ENCODE results near the gene VIPR2.
A peak's percentile ranks its signal among the peaks of the same experiment; 100 is the strongest.

Gene VIPR2

DNA sequence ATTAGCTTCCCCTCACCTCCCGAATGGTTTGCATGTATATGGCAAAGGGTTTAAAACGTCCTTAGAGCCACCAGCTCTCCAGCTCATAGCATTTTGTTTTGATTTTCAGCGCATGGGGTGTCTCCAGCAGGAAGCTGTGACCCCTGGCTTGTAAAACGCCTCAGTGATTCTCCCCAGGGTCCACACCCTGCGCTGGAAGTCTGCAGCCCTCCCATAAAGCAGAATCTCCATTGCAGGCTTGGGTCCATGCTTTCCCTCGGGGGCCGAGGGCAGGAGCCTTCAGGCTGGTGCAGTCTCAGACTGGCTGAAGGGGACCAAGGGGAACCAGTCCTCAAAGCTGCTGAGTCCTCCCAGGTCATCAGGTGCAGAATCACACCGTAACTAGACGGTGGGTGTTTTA, 109.7 kb downstream of the VIPR2 start:
- Histone ChIP-seq H3K27ac (ENCODE audit: low read depth, low read length) (no peak overlapping the region), H3K4me1 (ENCODE audit: control insufficient read depth, insufficient read depth, low read length) (peaks cover 20% of the 10 kb centered on the region), H3K9ac (ENCODE audit: low read length) (no peak overlapping the region), H3K36me3 (ENCODE audit: control insufficient read depth, insufficient read depth, low read length) (no peaks in the 10 kb centered on the region), H3K9me3 (ENCODE audit: control insufficient read depth, insufficient read depth, low read depth, low read length) (no peaks in the 10 kb centered on the region), H3K4me3 (ENCODE audit: low read depth, low read length) (no peak overlapping the region), H3K27me3 (ENCODE audit: control insufficient read depth, insufficient read depth, low read length) (peaks cover 19% of the 10 kb centered on the region; the same call in 1 of the 2 replicates)

DNA sequence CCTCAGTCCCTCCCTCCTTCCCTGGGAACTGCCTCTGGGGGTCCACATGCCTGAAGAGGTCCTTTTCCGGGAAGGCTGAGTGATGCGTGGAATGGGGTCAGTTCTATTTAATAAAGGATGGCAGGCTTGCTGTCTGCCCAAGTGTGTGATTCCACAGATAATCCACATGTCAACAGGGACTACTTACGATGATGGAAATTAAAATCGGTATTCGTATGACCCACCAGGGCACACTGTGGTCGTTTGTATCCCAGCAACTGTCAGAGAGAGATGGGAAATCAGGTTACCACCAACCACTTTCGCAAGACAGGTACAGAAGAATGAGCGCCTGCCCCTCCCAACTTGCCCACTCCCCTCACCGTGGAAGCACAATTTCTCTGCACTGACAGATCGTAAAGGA, 110.3 kb downstream of the VIPR2 start:
- H3K4me1 ChIP-seq (ENCODE audit: control insufficient read depth, insufficient read depth, low read length): peaks cover 20% of the 10 kb centered on the region
- H3K9ac ChIP-seq (ENCODE audit: low read length): no peak overlapping the region
- H3K9me3 ChIP-seq (ENCODE audit: control insufficient read depth, insufficient read depth, low read depth, low read length): no peaks in the 10 kb centered on the region
- peaks cover 19% of the 10 kb centered on the region; the same call in 1 of the 2 replicates for H3K27me3 ChIP-seq (ENCODE audit: control insufficient read depth, insufficient read depth, low read length)
- H3K36me3 ChIP-seq (ENCODE audit: control insufficient read depth, insufficient read depth, low read length): no peaks in the 10 kb centered on the region
- no peak overlapping the region for H3K27ac ChIP-seq (ENCODE audit: low read depth, low read length)
- no peak overlapping the region for H3K4me3 ChIP-seq (ENCODE audit: low read depth, low read length)

DNA sequence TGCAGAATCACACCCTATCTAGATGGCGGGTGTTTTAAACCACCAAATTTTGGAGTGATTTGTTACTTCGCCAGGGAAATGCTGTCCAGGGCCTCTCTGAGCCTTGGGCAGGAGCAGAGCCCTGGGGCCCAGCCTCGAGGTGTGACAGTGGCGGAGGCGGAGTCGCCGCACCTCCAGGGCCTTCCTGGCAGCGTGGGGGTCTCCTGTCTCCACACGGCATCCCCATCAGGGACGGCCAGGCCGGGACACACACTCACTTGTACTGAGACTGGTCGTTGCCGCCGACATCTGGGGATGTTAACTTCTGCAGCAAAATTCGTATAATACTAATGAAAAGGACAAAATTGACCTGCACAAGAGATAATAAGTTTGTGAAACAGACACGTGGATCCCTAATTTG, 110.7 kb downstream of the VIPR2 start:
- Histone ChIP-seq H3K4me1 (ENCODE audit: control insufficient read depth, insufficient read depth, low read length) (peaks cover 20% of the 10 kb centered on the region), H3K9me3 (ENCODE audit: control insufficient read depth, insufficient read depth, low read depth, low read length) (no peaks in the 10 kb centered on the region), H3K9ac (ENCODE audit: low read length) (no peak overlapping the region), H3K4me3 (ENCODE audit: low read depth, low read length) (no peak overlapping the region), H3K27me3 (ENCODE audit: control insufficient read depth, insufficient read depth, low read length) (peaks cover 19% of the 10 kb centered on the region; the same call in 1 of the 2 replicates), H3K27ac (ENCODE audit: low read depth, low read length) (no peak overlapping the region), H3K36me3 (ENCODE audit: control insufficient read depth, insufficient read depth, low read length) (no peaks in the 10 kb centered on the region)

DNA sequence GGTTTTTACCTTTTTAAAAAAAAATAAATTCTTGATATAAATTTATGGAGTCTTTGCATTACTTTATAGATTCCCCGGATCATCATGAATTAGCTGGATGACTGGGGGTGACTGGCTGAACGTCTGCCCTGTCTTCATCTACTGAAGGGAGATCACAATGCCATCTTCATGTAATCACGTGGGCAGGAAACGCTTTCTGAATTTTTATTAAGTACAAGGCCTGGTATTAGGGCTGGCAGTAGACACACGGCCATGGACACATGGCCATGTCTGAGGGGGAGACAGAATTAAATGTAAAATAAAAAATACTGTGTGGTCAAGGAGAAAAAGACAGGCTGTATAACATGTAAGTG, 111.2 kb downstream of the VIPR2 start:
- Histone ChIP-seq H3K9me3 (ENCODE audit: control insufficient read depth, insufficient read depth, low read depth, low read length) (no peaks in the 10 kb centered on the region), H3K4me1 (ENCODE audit: control insufficient read depth, insufficient read depth, low read length) (peaks cover 20% of the 10 kb centered on the region), H3K9ac (ENCODE audit: low read length) (no peak overlapping the region), H3K27me3 (ENCODE audit: control insufficient read depth, insufficient read depth, low read length) (peaks cover 22% of the 10 kb centered on the region; the same call in 1 of the 2 replicates), H3K36me3 (ENCODE audit: control insufficient read depth, insufficient read depth, low read length) (no peaks in the 10 kb centered on the region), H3K4me3 (ENCODE audit: low read depth, low read length) (no peak overlapping the region), H3K27ac (ENCODE audit: low read depth, low read length) (no peak overlapping the region)

DNA sequence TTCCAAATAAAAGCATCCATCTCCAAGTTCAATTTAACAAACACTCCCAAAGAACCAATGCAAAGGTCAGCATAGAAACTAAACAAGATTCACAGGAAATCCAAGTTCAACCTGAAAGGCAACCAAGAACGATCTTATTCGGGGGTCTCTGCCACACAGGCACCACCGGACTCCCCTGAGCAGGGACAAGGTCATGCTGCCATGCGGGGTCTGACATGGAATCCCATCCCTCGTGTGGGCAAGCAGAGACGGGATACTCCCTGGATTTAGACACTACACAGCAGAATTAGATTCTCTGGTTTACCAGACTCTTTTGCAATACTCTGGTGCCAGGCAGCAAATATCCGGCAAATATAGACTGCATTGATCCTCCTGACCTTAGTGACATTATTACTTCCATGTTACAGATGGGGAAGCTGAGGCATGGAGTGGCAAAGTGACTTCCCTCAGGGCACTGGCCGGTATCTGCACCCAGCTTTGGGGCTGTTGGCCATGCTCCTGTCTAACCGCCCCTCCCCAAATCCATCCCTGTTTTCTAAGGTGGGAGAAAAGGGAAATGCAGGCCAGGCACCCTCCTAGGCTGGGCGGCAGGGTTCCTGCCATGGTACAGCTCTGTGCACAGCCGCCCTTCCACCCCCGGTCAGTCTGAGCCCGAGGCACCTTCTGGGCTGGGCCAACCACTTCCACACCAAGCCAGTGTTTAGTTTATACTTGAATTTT, 111.8 kb downstream of the VIPR2 start:
- Histone ChIP-seq H3K4me3 (ENCODE audit: low read depth, low read length) (no peak overlapping the region), H3K27me3 (ENCODE audit: control insufficient read depth, insufficient read depth, low read length) (peaks cover 27% of the 10 kb centered on the region; the same call in 1 of the 2 replicates), H3K4me1 (ENCODE audit: control insufficient read depth, insufficient read depth, low read length) (peaks cover 20% of the 10 kb centered on the region), H3K36me3 (ENCODE audit: control insufficient read depth, insufficient read depth, low read length) (no peaks in the 10 kb centered on the region), H3K27ac (ENCODE audit: low read depth, low read length) (no peak overlapping the region), H3K9ac (ENCODE audit: low read length) (no peak overlapping the region), H3K9me3 (ENCODE audit: control insufficient read depth, insufficient read depth, low read depth, low read length) (no peaks in the 10 kb centered on the region)

DNA sequence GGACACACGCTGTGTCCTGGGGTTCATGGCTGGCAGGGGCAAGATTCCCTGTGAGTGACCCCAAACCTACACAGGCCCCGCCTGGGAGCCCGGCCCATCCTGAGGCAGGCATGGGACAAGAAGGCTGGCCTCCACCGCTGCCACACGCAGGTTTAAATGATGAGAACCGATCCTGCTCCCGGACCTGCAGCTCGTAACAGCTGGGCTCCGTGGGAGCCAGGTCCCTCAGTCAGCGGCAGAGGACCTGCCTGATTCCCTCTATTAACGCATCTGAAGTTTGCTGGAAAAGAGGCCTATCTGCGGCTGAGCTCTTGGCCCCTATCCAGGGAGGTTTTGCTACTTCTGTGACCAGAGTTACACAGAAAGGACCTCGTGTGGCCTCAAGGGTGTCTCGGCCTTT, 112.3 kb downstream of the VIPR2 start:
- peaks cover 24% of the 10 kb centered on the region for H3K4me1 ChIP-seq (ENCODE audit: control insufficient read depth, insufficient read depth, low read length)
- H3K27ac ChIP-seq (ENCODE audit: low read depth, low read length): no peak overlapping the region
- no peaks in the 10 kb centered on the region for H3K9me3 ChIP-seq (ENCODE audit: control insufficient read depth, insufficient read depth, low read depth, low read length)
- no peak overlapping the region for H3K9ac ChIP-seq (ENCODE audit: low read length)
- no peak overlapping the region for H3K4me3 ChIP-seq (ENCODE audit: low read depth, low read length)
- no peaks in the 10 kb centered on the region for H3K36me3 ChIP-seq (ENCODE audit: control insufficient read depth, insufficient read depth, low read length)
- H3K27me3 ChIP-seq (ENCODE audit: control insufficient read depth, insufficient read depth, low read length): peaks cover 27% of the 10 kb centered on the region; the same call in 1 of the 2 replicates

DNA sequence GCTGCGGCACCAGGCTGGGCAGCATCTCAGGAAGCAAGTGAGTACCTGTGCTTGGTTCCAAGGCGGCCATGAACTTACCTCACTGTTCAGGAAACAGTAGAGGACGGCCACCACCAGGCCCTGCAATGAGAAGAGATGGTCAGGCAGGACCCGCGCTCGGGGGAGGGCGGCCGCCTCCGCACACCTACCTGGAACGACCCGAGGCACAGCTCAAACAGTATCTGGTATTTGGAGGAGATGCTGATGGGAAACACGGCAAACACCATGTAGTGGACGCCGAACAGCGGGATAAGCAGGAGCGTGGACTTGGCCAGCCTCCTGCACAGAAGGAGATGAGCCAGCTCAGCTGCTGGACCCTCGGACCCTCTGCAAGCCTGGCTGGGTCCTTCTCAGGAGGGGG, 112.9 kb downstream of the VIPR2 start:
- peaks cover 29% of the 10 kb centered on the region; the same call in 1 of the 2 replicates for H3K27me3 ChIP-seq (ENCODE audit: control insufficient read depth, insufficient read depth, low read length)

DNA sequence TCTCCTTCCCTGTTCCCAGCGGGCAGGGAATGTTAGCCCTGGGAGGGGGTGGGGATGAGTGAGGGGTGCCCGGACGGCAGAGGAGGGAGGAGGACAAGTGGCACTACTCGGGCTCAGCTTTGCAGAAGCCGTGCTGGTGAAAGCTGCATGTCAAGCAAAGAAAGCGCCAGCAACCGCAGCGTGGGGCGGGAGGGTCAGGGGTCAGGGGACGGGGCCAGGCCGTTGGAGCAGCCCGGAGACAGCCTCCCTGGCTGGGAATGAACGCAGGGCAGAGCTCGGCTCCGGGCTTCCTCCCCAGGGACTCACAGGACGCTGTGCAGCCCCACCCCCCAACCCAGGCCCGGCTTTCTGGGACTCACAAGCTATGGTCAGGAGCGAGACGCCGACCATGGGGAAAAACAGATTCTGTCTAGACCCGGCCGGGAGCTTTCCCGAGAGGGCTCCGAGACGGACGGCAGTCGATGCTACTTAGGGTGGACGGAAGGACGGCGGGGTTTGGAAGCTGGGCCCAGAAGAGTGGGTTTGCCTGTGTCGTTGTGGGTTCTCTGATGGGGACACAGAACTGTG, 113.4 kb downstream of the VIPR2 start:
- Histone ChIP-seq H3K4me1 (ENCODE audit: control insufficient read depth, insufficient read depth, low read length) (peaks cover 25% of the 10 kb centered on the region), H3K4me3 (ENCODE audit: low read depth, low read length) (peak overlapping the region; percentile 67), H3K36me3 (ENCODE audit: control insufficient read depth, insufficient read depth, low read length) (no peaks in the 10 kb centered on the region), H3K27me3 (ENCODE audit: control insufficient read depth, insufficient read depth, low read length) (peaks cover 33% of the 10 kb centered on the region; the same call in 1 of the 2 replicates), H3K9me3 (ENCODE audit: control insufficient read depth, insufficient read depth, low read depth, low read length) (no peaks in the 10 kb centered on the region), H3K27ac (ENCODE audit: low read depth, low read length) (no peak overlapping the region), H3K9ac (ENCODE audit: low read length) (peak overlapping the region; percentile 18)

More for the DNA sequence above, 112.9 kb downstream of the VIPR2 start:
- Histone ChIP-seq H3K4me3 (ENCODE audit: low read depth, low read length) (peak overlapping the region; percentile 67; the same call in 1 of the 2 replicates), H3K9me3 (ENCODE audit: control insufficient read depth, insufficient read depth, low read depth, low read length) (no peaks in the 10 kb centered on the region), H3K4me1 (ENCODE audit: control insufficient read depth, insufficient read depth, low read length) (peaks cover 23% of the 10 kb centered on the region), H3K27ac (ENCODE audit: low read depth, low read length) (no peak overlapping the region), H3K9ac (ENCODE audit: low read length) (no peak overlapping the region), H3K36me3 (ENCODE audit: control insufficient read depth, insufficient read depth, low read length) (no peaks in the 10 kb centered on the region)

DNA sequence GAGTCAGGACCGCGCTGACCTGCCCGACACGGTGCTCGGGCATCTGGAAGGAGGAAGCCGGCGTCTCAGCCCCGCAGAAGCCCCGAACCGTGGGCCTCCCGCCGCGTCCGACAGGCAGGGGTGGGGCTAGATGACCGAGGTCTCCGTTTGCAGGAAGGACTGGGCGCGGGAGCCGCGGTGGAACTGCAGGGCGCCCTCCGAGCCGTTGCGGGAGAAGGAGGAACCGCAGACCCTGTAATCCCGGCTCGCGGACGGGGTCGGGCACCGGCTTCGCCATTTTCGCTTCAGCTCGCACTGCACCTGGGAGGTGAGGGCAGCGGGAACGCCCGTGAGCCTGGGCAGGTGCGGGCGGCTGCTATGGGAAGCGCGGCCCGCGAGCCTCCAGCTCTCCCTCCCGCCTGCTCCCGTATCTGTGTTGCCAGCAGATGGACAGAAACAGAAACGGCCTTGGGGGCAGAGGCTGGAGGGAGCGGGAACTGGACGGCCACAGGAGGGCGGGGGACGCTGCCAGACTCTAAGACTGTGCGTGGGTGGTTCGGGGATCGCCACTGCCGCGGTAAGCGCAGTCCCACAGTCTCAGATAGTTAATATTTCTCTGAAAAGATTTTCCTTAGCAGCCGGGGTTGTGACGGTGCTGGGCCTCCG, 114.1 kb downstream of the VIPR2 start:
- Histone ChIP-seq H3K9ac (ENCODE audit: low read length) (peak overlapping the region; percentile 18), H3K4me1 (ENCODE audit: control insufficient read depth, insufficient read depth, low read length) (peaks cover 25% of the 10 kb centered on the region), H3K36me3 (ENCODE audit: control insufficient read depth, insufficient read depth, low read length) (no peaks in the 10 kb centered on the region), H3K27me3 (ENCODE audit: control insufficient read depth, insufficient read depth, low read length) (peaks cover 33% of the 10 kb centered on the region; the same call in 1 of the 2 replicates), H3K9me3 (ENCODE audit: control insufficient read depth, insufficient read depth, low read depth, low read length) (no peaks in the 10 kb centered on the region), H3K27ac (ENCODE audit: low read depth, low read length) (no peak overlapping the region), H3K4me3 (ENCODE audit: low read depth, low read length) (peak overlapping the region; percentile 67)

DNA sequence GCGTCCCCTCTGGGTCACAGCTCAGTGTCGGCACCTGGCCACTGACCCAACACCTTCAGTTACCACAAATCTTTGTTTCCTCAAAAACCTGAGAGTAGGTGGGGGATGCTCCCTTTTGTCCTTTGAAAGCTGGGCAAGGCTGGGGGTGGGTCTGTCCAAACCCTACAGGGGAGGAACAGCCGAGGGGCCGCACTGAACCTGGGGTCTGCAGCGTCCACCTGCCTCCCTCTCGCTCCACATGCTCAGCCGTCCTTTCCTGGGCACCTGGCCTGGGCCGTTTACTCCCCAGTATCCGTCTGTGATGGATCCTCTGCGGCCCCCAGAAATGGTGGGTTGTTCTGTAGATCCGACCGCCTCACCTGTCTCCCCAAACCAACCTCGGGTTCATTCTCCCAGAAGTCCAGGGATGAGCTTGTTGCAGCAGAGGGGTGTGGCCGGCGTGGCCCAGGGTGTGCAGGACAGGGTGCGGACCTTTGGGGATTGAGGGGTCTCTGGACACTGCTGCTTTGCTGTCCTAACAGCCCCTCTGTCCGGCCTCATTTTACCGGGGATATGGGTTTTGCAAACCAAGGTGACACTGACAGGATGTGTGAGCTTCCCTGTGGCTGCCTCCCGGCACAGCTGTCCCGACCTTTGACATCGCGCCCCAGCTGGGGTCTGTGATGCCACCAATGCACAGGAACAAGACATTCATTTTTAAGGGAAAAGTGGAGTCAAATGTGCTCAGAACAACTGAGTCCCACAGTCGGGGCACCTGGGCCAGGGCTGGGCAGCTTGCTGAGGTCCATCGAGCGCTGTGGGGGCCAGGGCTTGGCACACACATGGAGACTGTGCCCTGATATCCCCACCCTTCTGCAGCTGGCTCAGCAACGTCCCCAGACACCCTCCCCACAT, 115.9 kb downstream of the VIPR2 start:
- Histone ChIP-seq H3K4me1 (ENCODE audit: control insufficient read depth, insufficient read depth, low read length) (peaks cover 25% of the 10 kb centered on the region), H3K9ac (ENCODE audit: low read length) (no peak overlapping the region), H3K36me3 (ENCODE audit: control insufficient read depth, insufficient read depth, low read length) (no peaks in the 10 kb centered on the region), H3K27ac (ENCODE audit: low read depth, low read length) (no peak overlapping the region), H3K4me3 (ENCODE audit: low read depth, low read length) (no peak overlapping the region), H3K27me3 (ENCODE audit: control insufficient read depth, insufficient read depth, low read length) (peaks cover 33% of the 10 kb centered on the region; the same call in 1 of the 2 replicates), H3K9me3 (ENCODE audit: control insufficient read depth, insufficient read depth, low read depth, low read length) (no peaks in the 10 kb centered on the region)

All from HUES6 (cell line).